Hematopoietic multipotent progenitor cell treated with erythropoietin and hydrocortisone succinate and interleukin-3 and kit ligand, for 8 days (in vitro differentiated cells): ENCODE results near the gene SNPH.

Experiments
- DNase-seq: peaks from one replicate; pipeline ENCODE4 v3.0.0-alpha.2; 2015

The SNPH gene

DNA sequence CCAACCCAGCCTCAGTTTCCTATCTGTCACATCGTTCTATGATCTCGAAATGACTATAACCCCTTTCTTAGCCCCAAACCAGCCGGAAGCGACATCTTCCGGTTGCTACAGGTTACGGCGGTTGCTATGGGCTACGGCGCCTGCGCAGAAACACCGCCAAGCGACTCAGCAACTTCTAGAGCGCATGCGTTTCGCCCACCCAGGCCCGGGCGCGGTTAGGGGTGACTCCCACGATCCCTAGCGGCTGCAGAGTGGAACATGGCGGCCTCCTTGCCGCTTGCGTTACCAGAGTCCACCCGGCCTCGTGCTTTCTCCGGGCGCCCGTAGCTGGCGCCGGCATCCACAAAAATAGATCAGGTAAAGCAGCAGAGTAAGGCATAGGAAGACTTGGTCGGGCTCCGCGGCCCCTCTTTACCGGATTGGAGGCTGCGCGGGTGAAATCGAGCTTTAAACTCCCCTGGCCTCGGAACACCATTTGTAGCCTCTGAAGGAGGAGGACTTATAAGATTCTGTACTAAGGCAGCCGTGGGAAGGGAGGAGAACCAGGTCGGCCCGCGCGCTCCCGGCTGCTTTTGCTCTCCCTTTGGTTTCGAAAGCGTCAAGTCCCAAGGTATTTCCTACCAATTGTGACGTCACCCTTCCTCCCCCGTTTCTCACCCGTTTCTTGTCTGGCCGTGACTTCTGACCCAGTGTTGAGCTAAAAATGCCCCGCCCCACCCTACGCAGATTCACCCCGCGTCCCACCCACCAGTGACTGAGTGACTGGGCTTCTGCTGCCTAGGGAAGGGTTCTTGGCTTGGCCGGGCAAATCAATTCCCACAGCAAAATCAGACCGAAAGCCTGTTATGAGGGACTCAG lies 59.3 kb downstream of the SNPH start:
- DNase-seq: peak; percentile 98

DNA sequence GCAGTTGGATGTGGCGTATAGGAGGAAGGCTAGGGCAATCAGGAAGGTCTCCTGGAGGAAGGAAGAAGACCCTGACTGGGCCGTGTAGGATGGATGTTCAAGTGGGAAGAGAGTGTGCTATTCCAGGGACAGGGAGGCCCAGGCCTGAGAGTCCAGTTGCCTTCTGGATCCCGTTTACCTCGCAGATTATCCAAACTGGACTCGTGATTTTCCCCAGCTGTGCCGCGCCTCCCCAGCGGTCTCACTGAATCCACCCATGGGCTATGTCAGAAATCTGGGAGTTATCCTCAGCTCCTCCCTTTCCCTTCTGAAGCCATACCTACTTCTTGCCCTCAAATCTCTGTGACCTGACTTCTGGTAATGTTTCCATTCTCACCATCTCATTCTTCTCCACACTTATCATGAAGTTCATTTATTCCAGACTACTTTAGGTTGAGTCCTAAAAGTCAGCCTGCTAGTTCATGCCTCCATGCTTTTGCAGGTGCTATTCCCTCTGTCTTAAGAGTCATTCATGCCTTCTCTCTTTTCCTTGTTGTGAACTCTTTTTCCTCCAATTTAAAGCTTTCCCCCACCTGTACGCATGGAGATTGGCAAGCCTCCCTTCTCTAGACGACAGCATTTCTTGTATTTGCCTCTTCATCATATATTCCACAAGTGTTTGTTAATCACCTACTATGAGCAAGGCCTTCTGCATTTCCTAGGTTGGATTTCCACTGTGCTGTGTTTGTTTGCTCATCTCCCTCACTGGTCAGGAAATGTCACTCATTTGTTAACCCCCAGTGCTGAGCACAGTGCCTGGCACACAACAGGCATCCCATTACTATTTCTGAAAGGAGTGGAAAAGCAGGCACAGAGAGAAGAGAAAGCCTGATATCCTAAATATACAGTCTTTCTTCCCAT lies 60.2 kb downstream of the SNPH start:
- no peak for DNase-seq

DNA sequence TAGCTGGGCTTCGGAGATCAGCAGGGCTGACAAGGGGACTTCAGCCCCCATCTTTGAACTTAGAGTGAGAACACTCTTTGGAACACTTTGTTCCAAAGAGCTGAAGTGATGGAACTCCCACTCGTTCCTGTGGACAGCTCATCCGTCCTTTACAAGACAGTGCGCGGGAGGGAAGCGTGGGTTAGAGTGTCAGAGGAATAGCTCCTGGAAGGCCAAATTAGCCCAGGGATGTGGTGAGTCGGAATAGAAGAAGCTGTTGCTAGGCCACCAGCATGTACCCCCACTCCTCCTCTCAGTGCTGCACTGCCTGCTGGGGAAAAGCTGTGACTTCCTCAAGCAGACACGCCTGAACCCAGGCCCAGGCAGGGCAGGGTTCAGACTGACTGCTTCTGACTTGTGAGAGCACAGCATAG lies 61.2 kb downstream of the SNPH start:
- no peak for DNase-seq

DNA sequence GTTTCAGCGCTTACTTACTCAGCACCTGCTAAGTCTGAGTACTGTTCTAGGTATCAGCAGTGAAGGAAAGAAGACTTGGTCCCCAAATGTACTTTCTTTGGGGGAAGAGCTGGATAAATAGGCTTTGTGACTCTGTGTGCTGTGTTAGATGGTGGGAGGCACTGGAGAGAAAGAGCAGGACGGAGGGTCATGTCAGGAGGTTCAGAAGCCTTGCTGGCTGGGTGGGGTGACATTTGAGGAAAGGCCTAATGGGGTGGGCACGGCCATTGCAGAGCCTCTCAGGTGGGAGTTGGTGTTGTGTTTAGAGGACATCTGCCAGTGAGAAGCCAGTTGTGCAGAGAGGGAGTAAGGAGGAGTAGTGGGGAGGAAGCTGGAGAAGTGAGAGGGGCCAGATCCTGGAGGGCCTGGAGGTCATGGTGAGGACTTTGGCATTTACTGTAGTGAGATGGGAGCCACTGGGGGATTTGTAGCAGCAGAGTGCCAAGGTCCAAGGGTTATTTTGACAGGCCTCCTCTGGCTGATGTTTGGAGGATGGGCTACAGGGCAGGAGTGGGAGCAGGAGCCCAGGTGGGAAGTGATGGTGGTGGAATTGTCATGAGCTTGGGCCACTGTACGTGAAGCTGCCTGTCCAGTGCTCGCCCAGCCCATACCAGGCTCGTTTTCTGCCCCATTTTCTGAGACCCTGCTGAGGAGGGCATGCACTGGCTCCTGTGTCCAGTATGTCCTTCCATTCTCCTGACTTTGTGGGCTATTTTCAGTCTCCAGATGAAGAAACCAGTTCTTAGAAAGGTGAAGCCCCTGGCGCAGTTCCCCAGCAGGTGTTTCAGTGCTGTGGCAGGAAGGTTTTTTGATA lies 62.0 kb downstream of the SNPH start:
- no peak for DNase-seq

DNA sequence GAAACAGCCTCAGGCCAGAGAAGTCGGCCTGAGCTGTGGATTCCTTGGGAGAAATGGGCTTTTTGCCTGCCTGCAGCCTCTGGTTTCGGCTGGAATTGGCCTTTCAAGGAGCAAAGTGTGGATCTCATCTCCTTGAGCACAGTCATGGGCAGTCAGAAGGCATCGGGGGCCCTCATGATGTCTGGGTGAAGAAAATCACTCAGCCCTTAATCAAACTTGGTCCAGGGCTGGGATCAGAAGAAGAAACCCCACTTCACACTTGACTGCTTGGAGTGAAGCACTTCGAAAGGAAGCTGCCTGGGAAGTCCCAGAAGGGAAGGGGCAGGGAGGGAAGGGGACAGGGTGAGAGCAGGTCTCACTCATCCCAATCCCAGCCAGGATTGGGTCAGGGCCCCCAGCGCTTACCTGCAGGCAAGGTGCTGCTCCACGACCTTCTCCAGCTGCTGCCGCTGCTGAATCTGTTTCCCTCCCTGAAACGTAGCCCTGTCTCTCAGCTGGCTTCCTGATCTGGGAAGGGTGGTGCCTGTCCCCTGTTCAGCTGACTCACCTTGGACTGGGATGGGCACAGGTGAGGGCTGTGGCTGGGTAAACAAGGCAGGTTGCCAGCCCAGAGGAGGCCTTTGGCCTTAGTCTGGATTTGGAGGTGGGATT lies 62.7 kb downstream of the SNPH start, which contains the start of gene SDCBP2:
TSS of gene SDCBP2 (minus strand) at position 460 of the 651 bp plus-strand sequence. CDS start 8,723 bp downstream, outside the sequence.
- DNase-seq: no peak

DNA sequence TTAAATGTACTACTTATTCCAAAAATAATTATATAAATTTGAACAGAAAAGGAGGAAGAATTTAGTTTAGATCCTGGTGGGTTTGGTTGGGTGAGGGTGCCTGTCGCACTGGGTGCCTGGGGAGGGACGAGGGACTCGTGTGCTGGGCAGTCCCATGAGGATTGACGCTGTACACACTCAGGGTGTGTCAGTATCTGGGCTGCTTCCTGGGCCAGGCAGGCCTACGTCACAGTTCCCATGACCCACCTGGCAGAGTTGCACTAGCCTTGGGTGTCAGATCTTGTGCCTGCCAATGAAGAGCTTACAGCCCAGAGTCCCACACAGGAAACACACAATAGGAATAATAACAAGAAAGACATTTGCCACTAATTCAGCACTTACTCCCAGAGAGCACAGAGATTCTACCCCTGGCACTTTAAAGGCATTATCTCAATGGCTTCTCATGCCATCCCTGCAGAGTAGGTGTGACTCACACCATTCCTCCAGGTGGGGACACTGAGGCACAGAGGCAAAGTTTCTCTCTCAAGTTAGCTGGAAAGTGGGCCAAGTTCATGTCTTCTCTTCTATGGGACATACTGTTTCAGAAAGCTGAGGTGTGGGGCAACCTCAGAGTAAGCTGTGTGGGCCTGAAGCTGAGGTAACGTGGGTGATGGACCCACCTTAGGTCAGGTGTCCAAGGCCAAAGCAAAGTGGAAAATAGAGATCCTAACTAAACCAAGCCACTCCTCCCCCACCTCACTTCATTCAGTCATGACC lies 64.2 kb downstream of the SNPH start:
- no peak for DNase-seq

DNA sequence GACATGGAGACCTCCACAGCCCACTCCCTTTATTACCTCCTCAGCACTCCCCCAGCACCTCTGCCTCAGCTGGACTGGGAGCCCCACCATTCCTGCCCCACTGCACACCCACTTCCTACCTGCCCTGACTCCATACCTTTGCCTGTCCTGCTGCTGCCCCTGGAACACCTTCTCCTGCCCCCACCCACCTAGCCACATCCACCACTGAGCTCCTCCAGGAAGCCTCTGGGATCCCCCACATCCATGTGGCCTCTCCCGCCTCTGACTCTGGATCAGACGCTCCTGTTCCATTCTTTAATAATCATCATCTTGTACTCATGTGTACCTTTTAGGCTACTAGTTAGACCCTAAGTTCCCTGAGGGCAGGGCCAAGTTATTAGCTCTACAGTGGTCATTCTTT lies 65.0 kb downstream of the SNPH start:
- no peak for DNase-seq

DNA sequence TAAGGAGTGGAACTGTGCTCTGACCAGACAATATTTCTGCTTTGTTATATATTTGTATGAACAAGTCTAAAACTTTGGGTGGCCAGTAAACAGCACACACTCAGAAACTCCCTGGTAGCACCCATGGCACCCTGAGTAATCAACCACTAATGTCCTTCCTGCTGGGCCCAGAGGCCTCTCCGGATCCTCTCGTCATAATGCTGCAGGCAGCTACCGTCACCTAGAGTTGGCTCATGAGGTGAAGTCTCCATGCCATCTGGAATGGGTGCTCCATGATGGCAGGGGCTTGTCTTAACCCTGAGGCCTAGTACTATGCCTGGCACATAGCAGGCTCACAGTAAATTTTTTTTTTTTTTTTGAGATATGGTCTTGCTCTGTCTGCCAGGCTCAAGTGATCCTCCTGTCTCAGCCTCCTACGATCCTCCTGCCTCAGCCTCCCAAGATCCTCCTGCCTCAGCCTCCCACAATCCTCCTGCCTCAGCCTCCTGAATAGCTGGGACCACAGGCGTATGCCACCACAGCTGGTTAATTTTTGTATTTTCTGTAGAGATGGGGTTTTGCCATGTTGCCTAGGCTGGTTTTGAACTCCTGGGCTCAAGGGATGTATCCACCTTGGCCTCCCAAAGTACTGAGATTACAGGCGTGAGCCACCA lies 65.8 kb downstream of the SNPH start:
- no peak for DNase-seq

DNA sequence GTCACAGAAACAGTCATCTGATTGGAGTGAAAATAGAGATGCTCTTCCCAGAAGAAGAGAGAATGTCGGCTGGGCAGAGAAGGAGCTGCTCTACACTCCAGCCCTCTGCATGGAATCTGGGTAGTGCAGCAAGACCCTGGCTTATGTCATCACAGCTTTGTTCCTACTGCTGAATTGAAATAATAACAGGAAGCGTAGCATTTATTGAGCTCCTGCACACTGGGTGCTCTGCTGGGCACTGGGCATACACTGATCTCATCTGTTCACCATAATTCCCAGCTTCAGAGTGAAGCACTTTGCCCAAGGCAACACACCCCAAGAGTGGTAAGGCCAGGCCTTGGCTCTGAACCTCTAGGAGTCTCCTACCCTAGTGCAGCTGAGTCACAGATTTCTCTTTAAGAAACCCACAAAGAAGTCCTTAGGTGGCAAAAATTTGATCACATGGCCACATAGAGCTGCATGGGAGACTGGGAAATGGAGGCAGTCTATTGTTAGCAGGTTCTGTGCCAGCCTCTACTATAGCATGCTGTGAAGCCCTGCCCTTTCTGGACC lies 66.7 kb downstream of the SNPH start:
- no peak for DNase-seq

DNA sequence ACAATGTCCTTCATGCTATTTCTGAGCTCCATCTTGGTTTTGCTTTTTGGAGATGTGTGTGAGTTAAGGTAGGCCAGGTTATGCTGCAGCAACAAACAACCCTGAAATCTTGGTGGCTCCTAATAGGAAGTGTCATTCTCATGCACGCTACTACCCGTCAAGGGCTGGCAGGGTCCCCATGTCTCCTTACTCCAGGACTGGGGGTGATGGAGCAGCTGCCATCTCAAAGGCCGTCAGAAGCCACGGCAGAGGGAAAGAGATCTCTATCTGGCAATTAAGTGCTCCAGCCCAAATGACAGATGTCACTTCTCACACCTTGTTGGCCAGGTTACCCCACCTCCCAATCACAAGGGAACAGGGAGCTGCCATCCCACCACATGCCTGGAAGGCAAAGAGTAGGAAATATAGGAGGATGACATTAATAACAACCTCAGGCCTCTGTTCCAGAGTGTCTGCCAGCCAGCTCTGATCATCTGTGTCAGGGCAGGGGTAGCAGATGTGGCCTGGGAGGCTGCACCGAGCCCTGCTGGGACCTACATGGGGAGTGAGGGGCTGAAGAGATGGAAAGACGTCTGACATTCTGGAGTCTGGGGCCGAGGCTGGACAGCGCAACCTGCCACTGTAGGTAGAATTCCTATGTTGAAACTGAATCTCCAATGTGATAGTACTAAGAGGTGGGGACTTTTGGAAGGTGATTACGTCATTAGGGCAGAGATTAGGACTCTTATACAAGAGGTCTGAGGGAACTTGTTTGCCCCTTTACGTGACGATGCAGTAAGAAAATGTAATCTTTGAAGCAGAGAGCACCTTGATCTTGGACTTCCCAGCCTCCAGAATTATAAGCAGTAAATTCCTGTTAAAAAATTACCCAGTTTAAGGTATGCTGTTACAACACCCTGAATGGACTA lies 67.6 kb downstream of the SNPH start:
- no peak for DNase-seq

DNA sequence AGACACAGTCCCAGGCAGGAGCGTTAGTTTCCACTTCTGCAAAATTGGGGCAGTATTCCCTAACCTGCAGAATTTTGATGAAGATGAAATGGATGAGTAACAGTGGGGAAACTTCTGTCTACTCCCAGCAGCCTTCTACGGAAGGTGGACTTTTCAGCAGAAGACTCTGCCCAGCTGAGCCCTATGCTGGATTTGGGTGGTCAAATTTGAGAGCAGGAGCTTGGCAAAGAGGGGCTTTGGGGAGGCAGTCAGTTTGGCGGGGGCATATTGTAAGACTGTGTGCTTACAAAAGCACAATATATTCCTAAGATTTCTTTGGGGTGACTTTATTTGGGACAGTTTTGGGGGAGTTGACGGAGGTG lies 68.3 kb downstream of the SNPH start:
- no peak for DNase-seq

DNA sequence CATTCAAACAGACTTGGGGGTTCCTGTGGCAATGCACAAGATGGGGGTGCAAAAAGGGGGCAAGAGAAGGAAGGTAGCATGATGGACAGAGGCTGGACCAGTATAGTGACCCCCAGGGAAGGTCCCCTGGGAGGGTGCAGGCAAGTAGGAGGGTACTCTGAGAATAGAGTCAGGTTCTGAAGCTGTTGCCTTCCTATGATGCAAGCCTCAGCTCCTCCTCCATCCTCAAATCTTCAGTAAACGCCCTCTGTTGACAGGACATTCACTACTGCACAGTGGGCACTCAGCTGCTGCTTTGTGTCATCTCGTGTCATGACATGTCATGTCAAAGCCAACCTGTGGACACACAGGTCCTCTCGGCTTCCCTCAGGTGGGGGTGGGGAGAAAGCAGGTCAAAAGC lies 68.7 kb downstream of the SNPH start:
- peak; percentile 11 for DNase-seq

DNA sequence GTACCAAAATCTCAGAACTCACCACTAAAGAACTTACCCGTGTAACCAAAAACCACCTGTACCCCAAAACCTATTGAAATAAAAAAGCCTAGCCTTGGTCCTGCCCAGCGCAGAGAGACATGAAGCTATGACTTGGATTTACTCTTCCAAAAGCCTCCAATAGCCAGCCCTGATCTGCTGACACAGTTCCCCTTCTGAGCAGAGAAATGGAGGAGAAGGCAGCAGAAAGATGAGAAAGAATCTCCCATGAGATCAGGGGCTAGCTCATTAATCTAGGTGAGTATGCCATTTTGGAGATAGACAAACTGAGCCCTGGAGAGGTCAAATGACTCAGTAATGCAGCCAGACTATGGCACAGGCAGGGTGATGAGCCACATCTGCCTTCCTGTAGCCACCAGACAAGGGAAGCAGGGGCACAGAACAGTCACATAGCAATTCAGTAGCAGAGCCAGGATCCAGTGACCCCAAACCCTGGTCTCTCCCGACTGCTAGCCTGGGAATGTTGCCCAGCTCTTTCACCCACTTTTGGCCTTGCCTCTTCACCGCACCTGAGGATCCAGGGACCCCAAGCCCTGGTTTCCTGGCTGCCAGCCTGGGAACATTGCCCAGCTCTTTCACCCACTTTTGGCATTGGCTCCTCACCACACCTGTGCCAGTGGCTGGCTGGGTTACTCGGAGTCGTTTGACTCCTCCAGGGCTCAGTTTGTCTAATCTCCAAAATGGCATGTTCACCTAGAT lies 70.0 kb downstream of the SNPH start:
- no peak for DNase-seq

DNA sequence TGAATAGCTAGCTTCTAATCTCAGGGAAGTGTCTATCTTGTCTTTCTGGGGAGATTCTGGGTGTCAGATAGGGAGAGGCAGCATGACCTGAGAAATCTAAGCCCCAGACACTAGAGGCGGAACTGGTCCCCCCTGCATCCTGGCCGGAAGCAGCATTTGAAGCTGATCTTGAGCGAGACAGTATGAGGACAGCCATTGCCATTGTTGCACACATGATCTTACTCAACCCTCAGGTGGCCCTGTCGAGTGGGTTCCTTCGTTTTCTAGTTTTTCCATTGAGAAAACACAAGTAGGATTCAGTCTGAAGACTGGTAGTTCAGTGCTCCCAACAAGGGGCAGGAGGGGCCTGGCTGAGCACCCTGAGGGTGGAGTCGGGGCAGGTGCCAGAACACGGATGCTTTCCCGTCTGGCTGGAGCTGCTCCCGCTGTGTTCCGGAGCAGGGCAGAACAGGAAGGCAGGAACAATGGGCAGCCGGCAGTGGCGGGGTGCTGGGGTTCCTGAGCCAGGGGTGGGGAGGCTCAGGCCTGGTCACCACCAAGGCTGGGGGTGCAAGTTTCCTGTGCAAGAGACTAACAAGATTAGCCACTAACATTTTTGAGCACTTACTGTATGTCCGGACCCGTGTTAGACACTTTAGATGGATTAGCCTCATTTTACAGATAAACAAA lies 70.7 kb downstream of the SNPH start:
- DNase-seq: no peak

DNA sequence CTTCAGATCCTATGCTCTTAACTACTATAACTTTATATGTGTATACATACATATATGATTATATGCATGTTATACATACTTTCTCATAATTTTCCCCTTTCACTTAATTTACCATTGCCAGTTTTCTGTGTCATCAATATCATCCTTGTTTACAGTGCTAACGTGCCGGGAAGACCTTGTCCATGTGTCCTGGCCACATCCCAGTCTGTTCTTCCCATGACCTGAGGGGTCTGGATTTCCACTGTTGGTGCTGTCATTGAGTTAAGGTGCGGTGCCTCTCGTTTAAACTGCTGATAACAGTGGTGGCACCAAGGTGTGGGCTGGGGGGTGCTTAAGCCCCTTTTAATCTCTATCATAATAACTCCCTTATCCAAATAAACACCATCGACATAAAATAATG lies 71.3 kb downstream of the SNPH start:
- no peak for DNase-seq

DNA sequence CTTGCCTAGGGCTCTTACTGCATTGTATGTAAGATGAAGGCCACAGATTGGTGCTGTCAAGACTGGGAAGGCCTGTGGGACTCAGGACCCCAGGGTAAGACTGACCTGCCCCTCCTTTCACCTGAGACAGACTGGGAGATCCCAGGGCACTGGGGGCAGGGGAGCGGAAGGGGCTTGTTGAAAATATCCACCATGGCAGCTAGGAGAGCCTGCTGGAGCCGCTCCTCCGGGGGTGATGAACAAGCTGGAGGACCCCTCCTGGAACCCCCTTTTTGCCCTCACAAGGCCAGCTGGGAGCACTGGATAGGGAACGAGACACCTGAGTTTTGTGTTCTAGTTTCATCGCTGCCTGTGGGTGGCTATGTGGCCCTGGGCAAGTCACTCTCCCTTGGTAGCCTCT lies 72.0 kb downstream of the SNPH start:
- DNase-seq: no peak

DNA sequence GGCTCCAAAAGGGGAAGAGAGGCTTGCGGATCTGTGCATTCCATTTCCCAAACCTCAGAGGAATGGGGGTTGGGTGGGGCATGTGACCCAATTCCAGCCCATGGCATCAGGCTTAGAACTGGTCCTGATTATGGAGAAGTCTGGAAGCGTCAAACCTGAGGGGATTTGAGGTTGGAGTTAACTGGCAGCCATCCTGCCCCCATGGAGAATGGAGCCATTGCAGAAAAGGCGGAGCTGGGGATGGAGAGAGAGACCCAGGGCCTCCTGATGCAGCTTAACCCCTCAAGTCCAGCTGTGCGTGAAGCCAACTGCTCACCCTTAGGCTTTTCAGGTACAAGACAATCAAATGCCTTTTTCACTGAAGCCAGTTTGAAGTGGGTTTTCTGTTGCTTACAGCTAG lies 72.7 kb downstream of the SNPH start:
- no peak for DNase-seq

DNA sequence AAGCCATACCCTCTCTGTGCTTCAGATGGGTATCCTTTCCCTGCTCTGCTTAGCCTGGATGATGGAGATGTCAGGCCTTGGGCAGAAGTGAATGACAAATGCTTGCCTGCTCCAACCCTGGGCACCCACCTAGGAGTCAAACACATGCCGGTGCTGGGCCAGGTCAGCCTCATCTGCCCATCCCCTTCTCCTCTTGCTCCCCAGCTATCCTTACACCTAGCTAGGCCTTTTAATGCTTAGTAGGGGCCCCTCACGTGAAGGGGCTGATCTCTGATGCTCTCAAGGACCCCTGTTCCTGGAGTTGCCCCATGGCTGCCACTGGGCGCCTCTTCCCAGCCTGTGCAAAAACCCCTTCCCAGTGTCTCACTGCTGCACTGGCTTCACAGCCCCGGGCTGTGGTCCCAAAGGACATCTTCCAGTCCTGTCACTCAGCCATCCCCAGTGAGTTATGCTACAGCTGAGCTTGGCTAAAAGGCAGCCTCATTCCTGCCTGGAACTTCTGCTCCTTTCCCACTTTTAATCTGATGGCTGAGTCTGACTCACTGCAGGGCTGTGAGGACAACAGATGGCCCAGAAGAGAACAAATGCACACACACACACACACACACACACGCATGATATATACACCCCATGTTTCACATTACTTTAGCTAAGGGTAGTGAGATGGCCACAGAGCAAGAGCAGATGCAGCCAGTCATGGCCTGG lies 75.6 kb downstream of the SNPH start:
- no peak for DNase-seq
